ENCODE data around the gene LMTK3. TPM values are rescaled to one million over a fixed set of nuclear protein-coding genes. Genes with fewer than 3 reads are reported as not detected.
A peak's percentile ranks its signal among the peaks of the same experiment; 100 is the strongest.
"Not testable (repeated sequence)": the region's sequence is repeated elsewhere in the genome, so short reads cannot be mapped to it uniquely, and the experiment has no call there.

LMTK3 gene
- total RNA-seq, 2 experiments from 2014 or later, result 3.7 to 5.1 TPM

DNA sequence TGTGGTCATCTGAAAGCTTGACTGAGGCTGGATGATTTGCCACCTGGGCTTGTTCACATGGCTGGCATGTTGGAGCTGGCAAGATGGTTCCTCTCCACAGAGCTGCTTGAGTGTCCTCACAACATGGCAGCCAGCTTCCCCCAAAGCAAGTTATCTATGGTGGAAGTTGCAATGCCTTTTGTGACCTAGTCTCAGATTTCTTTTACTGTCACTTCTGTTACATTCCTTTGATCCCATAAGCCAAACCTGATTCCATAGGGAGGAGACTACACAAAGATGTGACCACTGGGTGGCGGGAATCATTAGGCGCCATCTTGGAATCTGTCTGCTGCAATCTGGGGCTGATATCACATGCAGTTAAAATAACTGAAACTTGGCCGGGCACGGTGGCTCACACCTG lies 17.5 kb upstream of the LMTK3 start:
- ChIA-PET POLR2A (no interaction called here), CTCF (interaction anchor here (1.0 kb wide), 1 partner anchor 44 kb away, joined by 3 read pairs; no protein-coding TSS in a partner anchor)
- Mint-ChIP-seq H3K4me3 (no peak overlapping the region), H3K27ac (no peak overlapping the region), H3K4me1 (no peaks in the 10 kb centered on the region), H3K27me3 (no peaks in the 10 kb centered on the region), H3K36me3 (ENCODE audit: low read depth) (peaks cover 5% of the 10 kb centered on the region), H3K9me3 (peaks cover 24% of the 10 kb centered on the region)
- DNase-seq, result no peak

- no peak for DNase-seq
- ChIA-PET CTCF (interaction anchor here (1.2 kb wide), 1 partner anchor 14 kb away, joined by 4 read pairs; no protein-coding TSS in a partner anchor), POLR2A (interaction anchor here (0.6 kb wide), 1 partner anchor 203 kb away, joined by 4 read pairs; no protein-coding TSS in a partner anchor)
- no peak overlapping the region for H3K4me3 Mint-ChIP-seq
- no peak overlapping the region for H3K27ac Mint-ChIP-seq
- peaks cover 27% of the 10 kb centered on the region for H3K9me3 Mint-ChIP-seq
- no peaks in the 10 kb centered on the region for H3K4me1 Mint-ChIP-seq
- peaks cover 5% of the 10 kb centered on the region for H3K36me3 Mint-ChIP-seq (ENCODE audit: low read depth)
- no peaks in the 10 kb centered on the region for H3K27me3 Mint-ChIP-seq
Measured at GRCh38 chr19:48524732-48525131, 13.1 kb upstream of the LMTK3 start.

DNA sequence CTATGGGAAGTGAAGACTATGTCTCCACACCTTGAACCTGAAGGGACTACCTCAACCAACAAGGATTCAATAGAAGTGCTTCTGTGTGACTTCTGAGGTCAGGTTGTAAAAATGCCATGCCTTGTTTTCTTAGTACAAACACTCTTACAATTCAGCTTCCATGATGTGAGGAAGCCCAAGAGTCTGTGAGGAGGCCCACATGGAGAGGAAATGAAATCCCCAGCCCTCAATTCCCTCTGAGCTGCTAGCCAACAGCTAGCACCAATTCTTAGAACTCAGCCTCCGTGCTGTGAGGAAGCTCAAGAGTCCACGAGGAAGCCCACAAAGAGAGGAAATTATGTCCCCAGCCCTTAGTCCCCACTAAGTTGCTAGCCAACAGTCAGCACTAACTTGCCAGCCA lies 12.6 kb upstream of the LMTK3 start:
- no peak overlapping the region for H3K4me3 Mint-ChIP-seq
- no peaks in the 10 kb centered on the region for H3K4me1 Mint-ChIP-seq
- ChIA-PET POLR2A (no interaction called here), CTCF (interaction anchor here (1.2 kb wide), 1 partner anchor 14 kb away, joined by 4 read pairs; no protein-coding TSS in a partner anchor)
- H3K27me3 Mint-ChIP-seq, result no peaks in the 10 kb centered on the region
- H3K9me3 Mint-ChIP-seq, result peaks cover 25% of the 10 kb centered on the region
- no peak for DNase-seq
- H3K27ac Mint-ChIP-seq, result no peak overlapping the region
- peaks cover 5% of the 10 kb centered on the region for H3K36me3 Mint-ChIP-seq (ENCODE audit: low read depth)

GRCh38 chr19:48520134-48520533 lies 8.5 kb upstream of the LMTK3 start:
- POLR2A ChIA-PET, result no interaction called here
- no peak overlapping the region for H3K4me3 Mint-ChIP-seq
- no peak overlapping the region for H3K27ac Mint-ChIP-seq
- H3K9me3 Mint-ChIP-seq, result peaks cover 5% of the 10 kb centered on the region
- DNase-seq, result no peak
- CTCF ChIA-PET, result interaction anchor here (0.6 to 1.3 kb wide), 3 partner anchors 14 to 69 kb away, joined by 3 to 8 read pairs (median 4); no protein-coding TSS in a partner anchor
- H3K4me1 Mint-ChIP-seq, result no peaks in the 10 kb centered on the region
- no peaks in the 10 kb centered on the region for H3K36me3 Mint-ChIP-seq (ENCODE audit: low read depth)
- no peaks in the 10 kb centered on the region for H3K27me3 Mint-ChIP-seq

GRCh38 chr19:48519426-48519825 lies 7.8 kb upstream of the LMTK3 start:
- H3K27ac Mint-ChIP-seq; DNase-seq; H3K27me3 Mint-ChIP-seq; H3K36me3 Mint-ChIP-seq (ENCODE audit: low read depth); POLR2A ChIA-PET; H3K9me3 Mint-ChIP-seq; H3K4me1 Mint-ChIP-seq; H3K4me3 Mint-ChIP-seq: not testable (repeated sequence)
- CTCF ChIA-PET, result interaction anchor here (1.3 kb wide), 1 partner anchor 70 kb away, joined by 8 read pairs; no protein-coding TSS in a partner anchor

GRCh38 chr19:48518207-48518606 lies 6.6 kb upstream of the LMTK3 start:
- no peak overlapping the region for H3K4me3 Mint-ChIP-seq
- no peaks in the 10 kb centered on the region for H3K27me3 Mint-ChIP-seq
- no peaks in the 10 kb centered on the region for H3K36me3 Mint-ChIP-seq (ENCODE audit: low read depth)
- H3K9me3 Mint-ChIP-seq, result no peaks in the 10 kb centered on the region
- H3K4me1 Mint-ChIP-seq, result peaks cover 6% of the 10 kb centered on the region
- DNase-seq, result no peak
- ChIA-PET POLR2A (no interaction called here), CTCF (interaction anchor here (1.1 kb wide), 1 partner anchor 71 kb away, joined by 3 read pairs; no protein-coding TSS in a partner anchor)
- H3K27ac Mint-ChIP-seq, result no peak overlapping the region

DNA sequence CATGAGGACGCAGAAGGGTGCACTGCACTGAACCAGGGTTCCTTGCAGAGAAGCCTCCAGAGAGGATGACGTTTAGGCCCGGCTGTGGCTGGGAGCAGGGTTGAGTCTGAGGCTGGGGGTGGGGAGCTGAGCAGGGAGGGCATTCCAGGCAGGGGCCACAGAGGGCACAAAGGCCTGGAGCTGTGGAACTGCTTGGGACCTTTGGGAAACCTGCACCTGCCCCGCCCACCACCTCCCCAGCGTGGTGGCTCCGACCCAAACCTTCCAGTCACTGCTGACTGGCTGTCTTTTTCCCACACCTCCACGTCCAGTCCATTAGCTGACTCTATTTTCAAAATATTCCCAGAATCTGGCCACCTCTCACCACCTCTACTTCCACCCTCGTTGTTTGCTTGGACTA lies 4.9 kb upstream of the LMTK3 start:
- no peak for DNase-seq
- no peaks in the 10 kb centered on the region for H3K36me3 Mint-ChIP-seq (ENCODE audit: low read depth)
- H3K27me3 Mint-ChIP-seq, result no peaks in the 10 kb centered on the region
- POLR2A ChIA-PET, result no interaction called here
- H3K9me3 Mint-ChIP-seq, result no peaks in the 10 kb centered on the region
- peak overlapping the region; percentile 6 for H3K27ac Mint-ChIP-seq
- H3K4me3 Mint-ChIP-seq, result no peak overlapping the region
- CTCF ChIA-PET, result interaction anchor here (1.5 kb wide), 1 partner anchor 11 kb away, joined by 6 read pairs; no protein-coding TSS in a partner anchor
- peaks cover 8% of the 10 kb centered on the region for H3K4me1 Mint-ChIP-seq

DNA sequence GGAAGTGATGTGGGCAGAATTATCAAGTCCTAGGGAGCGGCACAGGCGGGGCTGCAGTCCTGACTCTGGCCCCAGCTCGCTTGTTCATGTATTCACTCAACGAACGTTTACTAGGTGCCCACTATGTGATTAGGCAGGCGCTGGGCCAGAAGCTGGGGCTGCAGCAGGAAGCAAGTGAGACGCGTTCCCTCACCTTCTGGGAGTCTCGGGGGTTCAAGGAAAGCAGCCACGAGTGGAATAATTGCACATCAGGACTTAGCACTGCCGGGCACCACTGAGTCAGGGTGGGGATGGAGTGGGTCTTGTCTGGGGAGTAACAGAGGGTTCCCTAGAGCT lies 2.5 kb upstream of the LMTK3 start:
- no peaks in the 10 kb centered on the region for H3K36me3 Mint-ChIP-seq (ENCODE audit: low read depth)

GRCh38 chr19:48513289-48514122 lies 1.9 kb upstream of the LMTK3 start:
- Mint-ChIP-seq H3K36me3 (ENCODE audit: low read depth) (no peaks in the 10 kb centered on the region), H3K27me3 (no peaks in the 10 kb centered on the region), H3K9me3 (no peaks in the 10 kb centered on the region), H3K4me1 (peaks cover 23% of the 10 kb centered on the region), H3K4me3 (no peak overlapping the region), H3K27ac (no peak overlapping the region)
- POLR2A ChIA-PET, result interaction anchor here (1.2 kb wide), 1 partner anchor 105 kb away, joined by 3 read pairs; the partner anchor contains the start of genes RPL18 and SPHK2
- CTCF ChIA-PET, result interaction anchor here (1.5 kb wide), 1 partner anchor 71 kb away, joined by 6 read pairs; no protein-coding TSS in a partner anchor
- peak; percentile 84 for DNase-seq

More for the DNA sequence above, 2.5 kb upstream of the LMTK3 start:
- H3K9me3 Mint-ChIP-seq, result no peaks in the 10 kb centered on the region
- no peak overlapping the region for H3K4me3 Mint-ChIP-seq
- no peak for DNase-seq
- no peak overlapping the region for H3K27ac Mint-ChIP-seq
- H3K27me3 Mint-ChIP-seq, result no peaks in the 10 kb centered on the region
- peaks cover 23% of the 10 kb centered on the region for H3K4me1 Mint-ChIP-seq
- CTCF ChIA-PET, result interaction anchor here (1.5 kb wide), 1 partner anchor 71 kb away, joined by 6 read pairs; no protein-coding TSS in a partner anchor
- POLR2A ChIA-PET, result interaction anchor here (1.2 kb wide), 1 partner anchor 105 kb away, joined by 3 read pairs; the partner anchor contains the start of genes RPL18 and SPHK2

GRCh38 chr19:48512504-48513288 lies 1.1 kb upstream of the LMTK3 start:
- ChIA-PET CTCF (interaction anchor here (0.6 kb wide), 1 partner anchor 1290 kb away, joined by 3 read pairs; no protein-coding TSS in a partner anchor), POLR2A (no interaction called here)
- H3K36me3 Mint-ChIP-seq (ENCODE audit: low read depth), result no peaks in the 10 kb centered on the region
- H3K27me3 Mint-ChIP-seq, result no peaks in the 10 kb centered on the region
- H3K27ac Mint-ChIP-seq, result no peak overlapping the region
- no peak overlapping the region for H3K4me3 Mint-ChIP-seq
- H3K9me3 Mint-ChIP-seq, result no peaks in the 10 kb centered on the region
- peaks cover 23% of the 10 kb centered on the region for H3K4me1 Mint-ChIP-seq
- DNase-seq, result no peak

DNA sequence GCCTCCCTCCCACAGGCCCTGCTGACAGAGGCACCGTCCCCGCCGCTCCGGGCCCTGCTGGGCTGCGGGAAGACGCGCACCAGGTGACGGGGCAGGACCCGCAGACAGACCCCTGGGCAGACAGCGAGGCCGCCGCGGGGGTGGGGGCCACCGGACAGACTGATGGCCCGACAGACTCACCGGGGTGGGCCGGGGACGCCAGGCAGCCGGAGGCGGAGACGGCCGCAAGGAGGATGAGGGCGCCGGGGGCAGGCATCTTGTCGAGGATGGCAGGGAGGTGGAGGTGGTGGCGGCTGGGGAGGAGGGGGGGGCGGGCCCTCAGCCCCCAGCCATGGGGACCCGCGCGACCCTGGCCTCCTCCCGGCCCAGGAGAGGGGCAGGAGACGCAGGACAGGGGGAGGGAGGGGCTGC lies 309 bp downstream of the LMTK3 start:
- H3K27me3 Mint-ChIP-seq, result no peaks in the 10 kb centered on the region
- H3K4me3 Mint-ChIP-seq, result peak overlapping the region; percentile 73
- H3K4me1 Mint-ChIP-seq, result peaks cover 23% of the 10 kb centered on the region
- ChIA-PET POLR2A (no interaction called here), CTCF (interaction anchor here (0.7 to 1.3 kb wide), 2 partner anchors 9 to 23 kb away, joined by 3 read pairs; no protein-coding TSS in a partner anchor)
- H3K36me3 Mint-ChIP-seq (ENCODE audit: low read depth), result no peaks in the 10 kb centered on the region
- no peak overlapping the region for H3K27ac Mint-ChIP-seq
- no peak for DNase-seq
- H3K9me3 Mint-ChIP-seq, result no peaks in the 10 kb centered on the region

DNA sequence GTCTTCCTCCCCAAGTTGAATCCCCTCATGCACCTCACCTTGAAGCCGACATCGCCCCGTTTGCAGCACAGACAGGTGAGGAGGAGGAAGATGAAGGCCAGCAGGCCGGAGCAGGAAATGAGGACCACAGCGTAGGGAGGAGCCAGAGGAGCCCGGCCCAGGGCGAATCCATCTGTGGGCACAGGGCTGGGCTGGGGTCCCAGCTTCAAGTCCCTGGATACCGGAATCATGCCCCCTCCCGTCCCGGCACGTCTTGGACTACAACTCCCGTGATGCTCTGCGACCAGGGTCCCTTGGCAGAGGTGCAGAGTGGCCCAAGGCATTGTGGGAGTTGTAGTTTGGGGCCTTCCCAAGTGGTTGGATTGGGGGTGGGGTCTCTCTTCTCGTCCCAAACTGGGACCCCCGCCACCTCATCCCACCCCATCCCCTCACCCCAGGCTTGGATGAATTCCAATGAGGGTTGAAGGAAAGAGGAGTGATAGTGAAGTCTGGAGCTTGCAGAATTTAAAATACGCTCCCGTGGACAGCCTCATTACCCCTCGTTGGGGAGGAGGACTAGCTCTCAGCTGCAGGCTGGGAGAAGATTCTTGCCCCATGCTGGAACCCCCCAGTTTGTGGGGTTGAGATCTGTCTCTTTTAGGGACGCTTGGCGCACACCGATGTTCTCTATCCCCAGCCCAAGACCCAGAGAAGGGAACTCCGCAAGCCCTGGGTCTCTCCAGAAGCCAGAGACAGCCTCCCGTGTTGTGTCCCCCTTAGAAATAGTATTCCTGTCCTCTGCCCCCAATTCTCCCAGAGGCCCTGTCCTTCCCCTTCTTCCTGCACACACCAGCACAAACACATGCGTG lies 990 bp downstream of the LMTK3 start:
- POLR2A ChIA-PET, result no interaction called here
- peak overlapping the region; percentile 66 for H3K27ac Mint-ChIP-seq

More for the DNA sequence above, 990 bp downstream of the LMTK3 start:
- Mint-ChIP-seq H3K4me1 (peaks cover 23% of the 10 kb centered on the region), H3K4me3 (peak overlapping the region; percentile 73), H3K27me3 (no peaks in the 10 kb centered on the region), H3K36me3 (ENCODE audit: low read depth) (no peaks in the 10 kb centered on the region), H3K9me3 (no peaks in the 10 kb centered on the region)
- CTCF ChIA-PET, result interaction anchor here (0.7 to 2.8 kb wide), 3 partner anchors 9 to 73 kb away, joined by 3 to 17 read pairs (median 3); no protein-coding TSS in a partner anchor
- DNase-seq, result peak; percentile 83

All from activated CD4-positive, alpha-beta T cell treated with anti-CD3 and anti-CD28 coated beads, Interleukin-2, amount 10 ng/mL, durations not matched to agents 7 days and 5 days (primary cell).